Astrocyte (in vitro differentiated cells and primary cell): Measurements from ENCODE around the gene PCBP3. TPM values are rescaled to one million over a fixed set of nuclear protein-coding genes. Genes with fewer than 3 reads are reported as not detected.
A peak's percentile ranks its signal among the peaks of the same experiment; 100 is the strongest.

Experiments
- DNase-seq: peaks from one replicate; pipeline ENCODE4 v3.0.0-alpha.2; 2010; ENCODE audit warnings: low read depth
- FAIRE-seq: peaks from 2 replicates; lab custom pipeline; 2011; peaks lifted over from hg19 to GRCh38; lab: Jason Lieb, UNC
- H2AFZ ChIP-seq: 2 replicates; pipeline ENCODE4 v1.6.0; 2012; ENCODE audit warnings: low read depth, low read length, inconsistent platforms
- H3K27ac ChIP-seq: 2 replicates; pipeline ENCODE4 v1.5.1; 2011; ENCODE audit warnings: low read depth, low read length, inconsistent platforms
- H3K27me3 ChIP-seq: 2 replicates; pipeline ENCODE4 v1.6.0; 2011; ENCODE audit warnings: low read length, inconsistent platforms; ENCODE audit not compliant: insufficient read depth
- H3K36me3 ChIP-seq: 2 replicates; pipeline ENCODE4 v1.5.1; 2011; ENCODE audit warnings: low read length, inconsistent platforms; ENCODE audit not compliant: insufficient read depth
- H3K4me1 ChIP-seq: 2 replicates; pipeline ENCODE4 v1.5.1; 2011; ENCODE audit warnings: low read length, inconsistent platforms; ENCODE audit not compliant: insufficient read depth
- H3K4me2 ChIP-seq: 2 replicates; pipeline ENCODE4 v1.6.0; 2012; ENCODE audit warnings: low read length, inconsistent platforms
- H3K4me3 ChIP-seq: 2 replicates; pipeline ENCODE4 v1.5.1; 2011; ENCODE audit warnings: low read depth, mild to moderate bottlenecking, low read length, inconsistent platforms; ENCODE audit not compliant: insufficient read depth
- H3K79me2 ChIP-seq: 2 replicates; pipeline ENCODE4 v1.6.0; 2012; ENCODE audit warnings: mild to moderate bottlenecking, low read length, inconsistent platforms; ENCODE audit not compliant: insufficient read depth
- H3K9ac ChIP-seq: 2 replicates; pipeline ENCODE4 v1.6.0; 2012; ENCODE audit warnings: mild to moderate bottlenecking, low read length, inconsistent platforms
- H3K9me3 ChIP-seq: 2 replicates; pipeline ENCODE4 v1.5.1; 2012; ENCODE audit warnings: low read depth, mild to moderate bottlenecking, low read length, inconsistent platforms; ENCODE audit not compliant: insufficient read depth
- H4K20me1 ChIP-seq: 2 replicates; pipeline ENCODE4 v1.6.0; 2012; ENCODE audit warnings: low read length, inconsistent platforms; ENCODE audit not compliant: insufficient read depth
- H3K27ac Mint-ChIP-seq: one replicate; pipeline ENCODE4 v1.8.0; 2021; ENCODE audit warnings: mild to moderate bottlenecking, mixed read lengths; ENCODE audit not compliant: unreplicated experiment
- H3K27me3 Mint-ChIP-seq: one replicate; pipeline ENCODE4 v1.8.0; 2021; ENCODE audit warnings: low read depth, mixed read lengths; ENCODE audit not compliant: unreplicated experiment
- H3K36me3 Mint-ChIP-seq: one replicate; pipeline ENCODE4 v1.8.0; 2021; ENCODE audit warnings: low read depth, mixed read lengths; ENCODE audit not compliant: unreplicated experiment
- H3K4me1 Mint-ChIP-seq: one replicate; pipeline ENCODE4 v1.8.0; 2021; ENCODE audit warnings: low read depth, mixed read lengths; ENCODE audit not compliant: unreplicated experiment
- H3K4me3 Mint-ChIP-seq: one replicate; pipeline ENCODE4 v1.8.0; 2021; ENCODE audit warnings: mild to moderate bottlenecking, moderate library complexity, mixed read lengths; ENCODE audit not compliant: unreplicated experiment
- H3K9me3 Mint-ChIP-seq: one replicate; pipeline ENCODE4 v1.8.0; 2021; ENCODE audit warnings: mild to moderate bottlenecking, mixed read lengths; ENCODE audit not compliant: unreplicated experiment
- EZH2 ChIP-seq: IDR thresholded peaks from 2 replicates; pipeline ENCODE4 v1.6.1; 2012; ENCODE audit warnings: mild to moderate bottlenecking, low read length, inconsistent platforms; ENCODE audit not compliant: insufficient read depth
- total RNA-seq: library from RNA; stranded (reverse); gene quantifications from 2 replicates; pipeline ENCODE4 v1.2.1, GENCODE V29; 2021
- TF ChIP-seq, protein P1 (sequence below): IDR thresholded peaks from 2 replicates; pipeline ENCODE4 v1.5.1; 2011; ENCODE audit warnings: low read depth, mild to moderate bottlenecking, inconsistent platforms, low read length, moderate library complexity; ENCODE audit not compliant: insufficient read depth

The PCBP3 gene
- total RNA-seq, 1 donor from 2014 or later = 1.8 TPM

DNA sequence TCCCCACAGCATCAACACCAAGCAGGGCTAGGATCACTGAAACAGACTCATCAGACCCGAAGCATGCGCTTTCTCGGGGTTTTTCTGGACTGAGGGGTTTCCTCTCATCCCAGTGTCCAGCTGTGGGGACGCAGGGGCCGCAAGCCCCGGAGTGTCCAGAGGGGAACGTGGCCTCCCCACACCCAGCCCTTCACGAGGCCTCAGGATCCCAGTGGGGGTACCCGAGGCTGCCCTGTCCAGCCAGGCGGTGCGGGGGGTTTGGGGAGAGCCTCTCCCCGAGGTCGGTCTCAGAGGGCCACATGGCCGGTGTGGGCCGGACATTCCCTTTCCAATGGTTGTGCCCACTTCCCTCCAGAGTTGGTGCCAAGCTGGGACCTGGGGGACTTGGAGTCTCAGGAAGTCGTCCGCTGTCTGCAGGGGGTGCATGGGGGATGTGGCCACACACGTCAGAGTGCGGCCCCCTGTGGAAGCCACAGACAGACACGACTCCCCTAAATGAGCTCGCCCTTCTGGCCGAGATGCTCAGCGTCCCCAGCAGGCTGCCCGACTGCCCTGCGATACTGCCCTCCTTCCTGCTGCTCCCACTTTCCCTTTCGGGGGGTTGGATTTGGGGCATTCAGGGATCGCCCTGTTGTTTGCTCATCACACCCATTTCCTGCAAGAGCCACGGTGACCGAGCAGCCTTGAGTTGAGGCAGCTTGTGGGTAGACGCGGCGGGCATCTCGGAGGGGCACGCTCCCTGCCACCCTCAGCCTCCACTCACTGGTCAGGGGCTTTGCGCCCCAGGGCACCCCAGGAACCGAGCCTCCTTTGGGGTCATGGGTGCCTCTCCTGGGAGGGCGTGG lies 342.2 kb downstream of the PCBP3 start:
- no peak for DNase-seq
- Mint-ChIP-seq H3K9me3 (peaks cover 4% of the 10 kb centered on the region), H3K4me1 (no peaks in the 10 kb centered on the region), H3K36me3 (peaks cover 11% of the 10 kb centered on the region), H3K27ac (no peak overlapping the region), H3K4me3 (no peak overlapping the region), H3K27me3 (peaks cover 6% of the 10 kb centered on the region)
- TF ChIP-seq, protein P1, sequence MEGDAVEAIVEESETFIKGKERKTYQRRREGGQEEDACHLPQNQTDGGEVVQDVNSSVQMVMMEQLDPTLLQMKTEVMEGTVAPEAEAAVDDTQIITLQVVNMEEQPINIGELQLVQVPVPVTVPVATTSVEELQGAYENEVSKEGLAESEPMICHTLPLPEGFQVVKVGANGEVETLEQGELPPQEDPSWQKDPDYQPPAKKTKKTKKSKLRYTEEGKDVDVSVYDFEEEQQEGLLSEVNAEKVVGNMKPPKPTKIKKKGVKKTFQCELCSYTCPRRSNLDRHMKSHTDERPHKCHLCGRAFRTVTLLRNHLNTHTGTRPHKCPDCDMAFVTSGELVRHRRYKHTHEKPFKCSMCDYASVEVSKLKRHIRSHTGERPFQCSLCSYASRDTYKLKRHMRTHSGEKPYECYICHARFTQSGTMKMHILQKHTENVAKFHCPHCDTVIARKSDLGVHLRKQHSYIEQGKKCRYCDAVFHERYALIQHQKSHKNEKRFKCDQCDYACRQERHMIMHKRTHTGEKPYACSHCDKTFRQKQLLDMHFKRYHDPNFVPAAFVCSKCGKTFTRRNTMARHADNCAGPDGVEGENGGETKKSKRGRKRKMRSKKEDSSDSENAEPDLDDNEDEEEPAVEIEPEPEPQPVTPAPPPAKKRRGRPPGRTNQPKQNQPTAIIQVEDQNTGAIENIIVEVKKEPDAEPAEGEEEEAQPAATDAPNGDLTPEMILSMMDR = no peak
- no peak for TF ChIP-seq EZH2
- Histone ChIP-seq H3K4me3 (no peak overlapping the region), H3K27ac (no peak overlapping the region), H2AFZ (no peak overlapping the region), H3K79me2 (peaks cover 82% of the 10 kb centered on the region), H3K27me3 (no peaks in the 10 kb centered on the region), H4K20me1 (peaks cover 70% of the 10 kb centered on the region), H3K9ac (peak overlapping the region; percentile 72), H3K4me1 (peaks cover 33% of the 10 kb centered on the region), H3K36me3 (peaks cover 14% of the 10 kb centered on the region), H3K4me2 (peak overlapping the region; percentile 99), H3K9me3 (no peaks in the 10 kb centered on the region)
- no peak for FAIRE-seq

DNA sequence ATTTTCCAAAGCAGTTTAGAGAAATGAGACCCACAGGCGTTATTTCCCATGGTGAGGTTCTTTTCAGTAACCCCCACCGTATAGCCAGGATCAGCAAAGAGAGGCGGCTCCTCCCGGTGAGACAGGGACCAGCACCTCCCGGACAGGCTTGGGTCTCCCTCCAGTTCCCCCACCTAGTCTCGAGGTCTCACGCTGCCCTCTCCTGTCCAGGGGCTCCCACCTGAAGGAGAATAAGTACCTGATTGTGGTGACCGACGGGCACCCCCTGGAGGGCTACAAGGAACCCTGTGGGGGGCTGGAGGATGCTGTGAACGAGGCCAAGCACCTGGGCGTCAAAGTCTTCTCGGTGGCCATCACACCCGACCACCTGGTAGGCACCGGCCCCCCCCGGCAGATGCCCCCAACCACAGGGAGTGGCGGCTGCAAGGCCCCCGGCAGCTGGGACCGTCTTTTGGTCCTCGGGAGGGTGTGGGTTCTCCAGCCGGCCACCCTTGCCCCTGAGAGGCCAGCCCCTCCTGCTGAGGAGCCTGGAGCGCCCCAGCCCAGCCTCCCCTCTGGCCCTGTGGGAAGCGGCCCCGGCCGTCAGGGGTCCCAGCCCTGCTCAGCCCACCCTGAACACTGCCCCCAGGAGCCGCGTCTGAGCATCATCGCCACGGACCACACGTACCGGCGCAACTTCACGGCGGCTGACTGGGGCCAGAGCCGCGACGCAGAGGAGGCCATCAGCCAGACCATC lies 343.0 kb downstream of the PCBP3 start:
- no peaks in the 10 kb centered on the region for H3K27me3 ChIP-seq
- H3K36me3 ChIP-seq = peaks cover 18% of the 10 kb centered on the region
- TF ChIP-seq, protein P1 = no peak
- no peak for TF ChIP-seq EZH2
- no peak overlapping the region for H3K4me3 ChIP-seq
- peak overlapping the region; percentile 99 for H3K4me2 ChIP-seq
- no peak for FAIRE-seq
- DNase-seq = no peak
- no peak overlapping the region for H3K27ac Mint-ChIP-seq
- peaks cover 4% of the 10 kb centered on the region for H3K9me3 Mint-ChIP-seq
- H3K27ac ChIP-seq = no peak overlapping the region
- peaks cover 73% of the 10 kb centered on the region for H4K20me1 ChIP-seq
- no peak overlapping the region for H3K4me3 Mint-ChIP-seq
- no peak overlapping the region for H2AFZ ChIP-seq
- no peaks in the 10 kb centered on the region for H3K9me3 ChIP-seq
- peaks cover 6% of the 10 kb centered on the region for H3K27me3 Mint-ChIP-seq
- H3K36me3 Mint-ChIP-seq = peaks cover 11% of the 10 kb centered on the region
- no peaks in the 10 kb centered on the region for H3K4me1 Mint-ChIP-seq
- peaks cover 28% of the 10 kb centered on the region for H3K4me1 ChIP-seq
- H3K79me2 ChIP-seq = peaks cover 88% of the 10 kb centered on the region
- H3K9ac ChIP-seq = no peak overlapping the region
